Kidney (tissue), 14 donors: ENCODE results near the gene RSPH1. TPM values are rescaled to one million over a fixed set of nuclear protein-coding genes. Genes with fewer than 3 reads are reported as not detected.

Source experiments
- DNase-seq, 5 donors: peaks; one replicate each; pipeline ENCODE4 v3.0.0-alpha.2; 2013 to 2020
- FAIRE-seq: peaks from 2 replicates; lab custom pipeline; 2012; peaks lifted over from hg19 to GRCh38; lab: Jason Lieb, UNC
- H3K27ac ChIP-seq, 2 donors: one replicate each; pipeline ENCODE4 v1.7.0; 2013; ENCODE audit warnings: low read depth in 2 of 2, low read length in 2 of 2, inconsistent platforms in 1 of 2
- H3K27me3 ChIP-seq: one replicate; pipeline ENCODE4 v1.7.1; 2013; ENCODE audit warnings: low read length, inconsistent platforms; ENCODE audit not compliant: control insufficient read depth, insufficient read depth
- H3K36me3 ChIP-seq, 3 donors: one replicate each; pipeline versions ENCODE4 v1.7.0 to v1.7.1; 2013; ENCODE audit warnings: low read length in 3 of 3, control low read depth in 1 of 3, inconsistent platforms in 1 of 3; ENCODE audit not compliant: insufficient read depth in 3 of 3, control insufficient read depth in 2 of 3
- H3K4me1 ChIP-seq, 3 donors: one replicate each; pipeline versions ENCODE4 v1.7.0 to v1.7.1; 2013; ENCODE audit warnings: low read length in 3 of 3, inconsistent platforms in 1 of 3, low read depth in 1 of 3; ENCODE audit not compliant: control insufficient read depth in 2 of 3, insufficient read depth in 2 of 3
- H3K4me3 ChIP-seq, 3 donors: one replicate each; pipeline versions ENCODE4 v1.7.0 to v1.8.1; 2013; ENCODE audit warnings: low read length in 3 of 3, control low read depth in 1 of 3, inconsistent platforms in 1 of 3
- H3K9ac ChIP-seq, 3 donors: one replicate each; pipeline versions ENCODE4 v1.7.0 to v1.7.1; 2013; ENCODE audit warnings: low read length in 3 of 3, control low read depth in 1 of 3, inconsistent platforms in 1 of 3
- H3K9me3 ChIP-seq, 3 donors: one replicate each; pipeline versions ENCODE4 v1.7.0 to v1.7.1; 2013; ENCODE audit warnings: low read length in 3 of 3, control low read depth in 1 of 3, inconsistent platforms in 1 of 3; ENCODE audit not compliant: control insufficient read depth in 2 of 3, insufficient read depth in 1 of 3
- CTCF ChIP-seq: IDR thresholded peaks from 3 replicates; pipeline ENCODE4 v1.5.1; 2012; ENCODE audit warnings: mild to moderate bottlenecking, moderate library complexity, borderline replicate concordance; ENCODE audit not compliant: insufficient read depth; ENCODE audit errors: extremely low read depth
- intact Hi-C: fragments of 100-400 bp; cut with DNase I; formaldehyde crosslinking; loops from one replicate; pipeline ENCODE4 v1.11.1; 2022
- polyA plus RNA-seq: library from polyadenylated mRNA; stranded (reverse); fragments of 350-450 nt; fragmentation: Illumina TruSeq; extraction: RNeasy Lipid Tissue Mini Kit (QIAGEN cat#74804); gene quantifications from one replicate; pipeline ENCODE4 v1.2.3, GENCODE V29; 2014; ENCODE audit warnings: low read depth, low replicate concordance; ENCODE audit not compliant: insufficient read depth
- total RNA-seq: library from RNA; stranded (reverse); fragmentation: NEBNext Ultra II Directional; extraction: Animal tissue kit (Norgen Biotek cat#: 25700); gene quantifications from one replicate; pipeline ENCODE4 v1.2.1, GENCODE V29; 2021
- donor health status: control.
- donor health status: control.
- donor health status: control.
- donor health status: control.
- donor health status: control.
- donor health status: DM: yes; HTN: yes; CAD: no.
- donor health status: Normal renal cell carcinoma (clear cell type).

RSPH1 gene
- total and polyA plus RNA-seq, 2 donors from 2014 or later = 12.0 to 13.0 TPM

DNA sequence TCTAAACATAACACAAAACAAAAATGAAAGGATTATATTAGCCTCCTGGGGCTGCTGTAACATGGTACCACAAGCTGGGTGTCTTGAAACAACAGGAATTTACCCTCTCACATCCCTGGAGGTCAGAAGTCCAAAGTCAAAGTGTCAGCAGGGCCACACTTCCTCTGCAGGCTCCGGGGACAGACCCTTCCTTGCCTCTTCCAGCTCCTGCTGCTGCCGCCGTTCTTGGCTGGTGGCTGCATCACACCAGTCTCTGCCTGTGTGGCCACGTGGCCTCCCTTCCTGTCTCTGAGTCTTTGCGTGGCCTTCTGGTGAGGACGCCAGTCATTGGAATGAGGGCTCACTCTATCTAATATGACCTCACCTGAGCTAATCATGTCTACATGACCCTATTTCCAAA lies 25.8 kb upstream of the RSPH1 start:
- H3K36me3 ChIP-seq = peaks cover 0 to 5% (median 0%) of the 10 kb centered on the region in 3 donors

GRCh38 chr21:42521384-42521783 lies 25.4 kb upstream of the RSPH1 start:
- H3K36me3 ChIP-seq = peaks cover 0 to 5% (median 0%) of the 10 kb centered on the region in 3 donors

More for the DNA sequence above, 25.8 kb upstream of the RSPH1 start:
- H3K9ac ChIP-seq = no peak overlapping the region
- DNase-seq (peak in 1 of 5 donors; percentile 28), FAIRE-seq (no peak)
- H3K9me3 ChIP-seq = no peaks in the 10 kb centered on the region
- H3K4me1 ChIP-seq = peaks cover 0 to 14% (median 8%) of the 10 kb centered on the region in 3 donors
- H3K27ac ChIP-seq = no peak overlapping the region
- intact Hi-C loops = no loop called here
- H3K27me3 ChIP-seq = no peaks in the 10 kb centered on the region
- no peak overlapping the region for H3K4me3 ChIP-seq
- TF ChIP-seq CTCF = no peak

GRCh38 chr21:42520628-42521253 lies 24.7 kb upstream of the RSPH1 start:
- H3K4me1 ChIP-seq = peaks cover 0 to 14% (median 1%) of the 10 kb centered on the region in 3 donors
- no peak for TF ChIP-seq CTCF
- no peak overlapping the region for H3K4me3 ChIP-seq
- peaks cover 0 to 5% (median 0%) of the 10 kb centered on the region in 3 donors for H3K36me3 ChIP-seq
- no peak overlapping the region for H3K9ac ChIP-seq
- H3K27me3 ChIP-seq = no peaks in the 10 kb centered on the region
- intact Hi-C loops = no loop called here
- FAIRE-seq (no peak), DNase-seq (peak in 1 of 5 donors; percentile 42)
- H3K27ac ChIP-seq = no peak overlapping the region
- no peaks in the 10 kb centered on the region for H3K9me3 ChIP-seq

More at GRCh38 chr21:42521384-42521783, 25.4 kb upstream of the RSPH1 start:
- no peak overlapping the region for H3K27ac ChIP-seq
- peak in 1 of 5 donors; percentile 2 for DNase-seq
- no peak for TF ChIP-seq CTCF
- intact Hi-C loops = no loop called here
- H3K9ac ChIP-seq = no peak overlapping the region
- no peaks in the 10 kb centered on the region for H3K27me3 ChIP-seq
- peaks cover 0 to 14% (median 5%) of the 10 kb centered on the region in 3 donors for H3K4me1 ChIP-seq
- no peak for FAIRE-seq
- no peaks in the 10 kb centered on the region for H3K9me3 ChIP-seq
- H3K4me3 ChIP-seq = no peak overlapping the region
